NCI-H2029 treated with DMSO at 0.1 percent for 48 hours (cell line): Measurements from ENCODE around the gene MT1G.
"Not testable (repeated sequence)": the region's sequence is repeated elsewhere in the genome, so short reads cannot be mapped to it uniquely, and the experiment has no call there.

Experiments
- DNase-seq: peaks from one replicate; lab custom pipeline; 2025; lab: John Stamatoyannopoulos, UW

MT1G gene

DNA sequence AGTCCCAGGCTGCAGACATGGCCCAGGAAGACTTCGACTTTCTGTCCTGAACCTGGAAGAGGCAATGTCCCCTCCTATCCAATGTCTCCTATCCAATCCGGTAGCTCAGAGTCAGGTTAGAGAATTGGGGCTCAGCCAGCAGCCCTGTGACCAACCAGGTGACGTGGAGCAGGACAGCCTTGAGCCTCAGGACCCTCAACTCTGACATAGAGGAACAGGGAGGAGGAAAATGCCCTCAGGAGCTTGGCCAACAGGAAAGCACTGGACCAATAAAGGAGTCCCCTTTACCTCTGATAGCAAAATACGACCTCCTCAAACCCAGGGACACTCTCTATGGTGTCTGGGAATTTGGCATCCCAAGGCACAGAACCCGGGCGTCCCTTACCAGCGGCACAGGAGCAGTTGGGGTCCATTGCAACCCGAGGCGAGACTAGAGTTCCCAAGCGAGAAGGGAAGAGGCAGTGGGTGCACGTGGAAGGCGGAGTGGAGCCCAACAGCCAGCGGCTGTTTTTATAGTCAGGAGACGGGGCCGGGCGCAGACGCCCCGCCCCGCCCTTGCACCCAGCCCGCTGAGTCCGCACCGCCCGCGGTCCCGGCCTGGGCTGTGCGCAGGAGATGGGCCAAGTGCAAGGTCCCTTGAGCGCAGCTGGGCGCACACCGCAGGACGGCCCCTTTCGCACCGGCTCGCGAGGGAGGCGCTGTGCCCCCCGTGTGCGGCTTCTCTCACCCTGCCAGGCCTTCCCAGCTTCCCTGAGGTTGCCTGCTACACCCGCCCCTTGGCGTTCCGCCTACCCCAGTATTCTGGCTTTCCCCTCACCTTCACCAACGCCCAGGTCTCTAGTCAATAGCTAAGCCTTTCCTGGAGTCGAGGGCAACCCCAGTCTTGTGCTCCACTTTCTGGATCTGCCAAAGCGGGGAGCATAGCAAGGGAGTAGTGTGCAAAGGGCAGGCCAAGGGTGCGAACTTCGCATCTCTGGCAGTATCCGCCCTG, at the start of gene MT1G:
MT1G (minus strand) TSS at position 485 of the 991 bp plus-strand sequence; CDS start at position 413, 72 bp downstream.
- peak; percentile 9 for DNase-seq

DNA sequence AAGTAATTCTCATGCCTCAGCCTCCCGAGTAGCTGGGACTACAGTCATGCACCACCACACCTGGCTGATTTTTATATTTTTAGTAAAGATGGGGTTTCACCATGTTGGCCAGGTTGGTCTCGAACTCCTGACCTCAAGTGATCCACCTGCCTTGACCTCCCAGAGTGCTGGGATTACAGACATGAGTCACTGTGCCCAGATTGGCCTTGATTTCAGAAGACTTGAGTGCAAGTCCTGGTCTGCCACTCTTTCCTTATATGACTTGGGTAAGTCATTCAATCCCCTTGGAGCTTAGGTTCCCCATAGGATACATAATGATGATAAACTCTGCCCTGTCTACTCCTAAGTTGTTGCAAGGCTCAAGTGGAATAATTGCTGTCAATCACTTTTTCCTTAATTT, 49.7 kb upstream of the MT1G start:
- DNase-seq = not testable (repeated sequence)

DNA sequence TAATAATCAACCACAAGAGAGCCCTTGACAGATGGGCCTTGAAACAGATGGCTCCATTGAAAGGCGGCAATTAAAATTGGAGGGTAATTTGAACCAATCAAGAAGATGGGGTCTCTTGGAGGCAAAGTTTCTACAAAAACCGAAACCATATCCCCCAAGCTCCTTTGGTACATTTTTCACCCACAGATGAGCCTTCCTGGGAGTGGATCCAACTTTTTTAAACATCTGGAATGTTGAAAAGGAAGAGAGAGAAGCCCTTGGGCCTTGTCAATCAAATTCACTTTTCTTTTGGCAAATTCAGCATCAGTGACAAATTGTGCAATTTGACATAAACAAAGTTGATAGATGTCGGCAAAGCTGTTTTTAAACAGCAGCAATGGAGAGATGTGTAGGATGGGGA, 48.9 kb upstream of the MT1G start:
- DNase-seq = no peak

DNA sequence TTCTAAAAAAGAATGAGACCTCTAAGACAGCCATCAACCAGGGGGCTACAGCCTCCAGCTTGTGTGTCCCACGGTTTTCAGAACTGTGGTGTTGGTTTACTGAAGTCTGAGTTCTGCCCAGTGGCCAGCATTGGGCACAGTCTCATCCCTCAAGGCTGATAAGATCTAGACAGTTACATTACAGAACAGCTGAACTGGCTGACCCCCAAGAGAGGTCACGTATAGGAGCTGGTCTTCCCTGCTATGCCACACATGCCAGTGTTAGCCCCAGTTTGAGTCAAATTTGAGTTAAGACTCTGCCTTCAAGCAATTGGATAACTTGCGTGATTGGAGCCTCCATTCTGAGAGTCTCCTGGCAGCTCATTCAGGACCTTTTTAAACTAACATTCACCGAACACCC, 47.3 kb upstream of the MT1G start:
- no peak for DNase-seq

DNA sequence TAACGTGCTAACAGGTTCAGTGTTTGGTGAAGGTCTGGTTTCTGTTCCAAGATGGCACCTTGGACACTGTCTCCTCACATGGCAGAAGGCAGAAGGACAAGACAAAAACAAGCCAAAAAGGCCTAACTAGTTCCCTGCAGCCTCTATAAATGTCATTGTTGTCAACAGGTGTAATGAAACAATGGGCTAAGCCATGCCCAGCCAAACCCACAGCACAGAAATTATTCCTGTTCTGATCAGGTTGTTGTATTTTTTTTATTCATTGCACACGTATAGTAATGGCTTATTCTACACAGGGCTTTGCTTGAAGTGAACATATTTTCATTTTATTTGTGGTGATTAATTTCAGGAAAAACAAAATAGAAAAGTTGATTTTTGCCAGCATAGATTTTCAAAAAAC, 45.9 kb upstream of the MT1G start:
- DNase-seq = no peak

DNA sequence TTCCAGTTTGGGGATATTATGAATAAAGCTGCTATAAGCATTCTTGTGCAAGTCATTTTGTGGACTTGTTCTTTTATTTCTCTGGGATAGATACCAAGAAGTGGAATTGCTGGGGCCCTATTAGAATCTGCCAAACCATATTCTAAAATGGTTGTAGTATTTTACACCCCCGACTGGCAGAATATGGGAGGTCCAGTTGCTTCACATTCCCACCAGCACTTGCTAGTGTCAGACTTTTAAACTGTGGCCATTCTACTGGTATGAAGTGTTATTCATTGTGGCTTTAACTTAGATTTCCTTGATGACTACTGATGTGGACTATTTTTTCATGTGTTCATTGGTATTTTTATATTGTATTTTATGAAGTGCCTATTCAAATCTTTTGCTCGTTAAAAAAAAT, 44.0 kb upstream of the MT1G start:
- no peak for DNase-seq

DNA sequence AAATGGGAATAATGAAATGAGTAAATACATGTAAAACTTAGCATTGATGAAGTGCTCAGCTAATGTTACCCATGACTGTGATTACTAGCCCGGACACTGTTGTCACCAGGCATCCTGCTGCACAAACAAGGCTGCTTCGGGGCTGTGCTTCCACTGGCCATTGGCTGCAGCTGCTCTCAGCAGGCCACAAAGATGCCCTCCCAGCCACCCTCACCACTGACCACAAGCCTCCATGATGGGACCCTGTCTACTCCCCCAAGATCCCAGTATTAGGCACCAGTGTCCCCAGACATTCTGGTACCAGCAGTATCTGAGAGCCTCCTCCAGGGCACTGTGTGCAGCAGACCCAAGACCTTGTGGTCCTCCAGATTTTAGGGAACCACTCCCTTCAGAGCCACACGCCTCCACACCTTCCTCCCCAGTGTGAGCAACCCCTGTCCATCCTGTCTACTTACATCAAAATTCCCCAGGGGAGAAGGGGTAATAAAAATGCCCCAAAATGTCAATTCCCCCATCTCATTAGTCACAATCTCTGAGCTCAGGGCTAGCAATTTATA, 42.4 kb upstream of the MT1G start:
- DNase-seq = no peak

DNA sequence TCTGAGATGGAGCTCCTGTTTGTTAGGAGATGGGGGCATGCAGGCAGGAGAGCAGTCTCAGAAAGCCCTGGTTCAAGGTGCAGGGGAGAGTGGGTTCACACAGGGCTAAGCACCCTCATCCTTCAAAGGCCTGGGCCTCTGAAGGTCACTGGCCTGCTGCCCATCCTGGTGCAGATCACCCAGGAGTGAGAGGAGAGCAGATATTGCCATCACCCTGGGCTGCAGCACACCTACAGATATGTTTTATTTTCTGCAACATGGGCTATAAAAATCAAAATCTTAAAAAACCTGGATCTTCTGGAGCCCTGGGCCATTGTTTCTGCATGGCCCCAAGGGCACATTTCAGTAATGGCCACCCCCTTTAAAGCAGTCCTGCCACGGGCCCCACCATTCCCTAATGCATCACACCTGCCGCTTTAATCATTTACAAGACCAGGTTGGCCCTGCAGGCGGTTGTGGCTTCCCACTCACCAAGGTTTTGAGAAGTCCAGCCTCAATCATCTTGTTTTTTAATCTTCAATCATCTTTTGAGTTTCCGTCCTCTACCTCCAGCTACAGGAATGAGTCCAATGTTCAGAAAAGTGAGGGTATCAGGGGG, 41.7 kb upstream of the MT1G start:
- no peak for DNase-seq

DNA sequence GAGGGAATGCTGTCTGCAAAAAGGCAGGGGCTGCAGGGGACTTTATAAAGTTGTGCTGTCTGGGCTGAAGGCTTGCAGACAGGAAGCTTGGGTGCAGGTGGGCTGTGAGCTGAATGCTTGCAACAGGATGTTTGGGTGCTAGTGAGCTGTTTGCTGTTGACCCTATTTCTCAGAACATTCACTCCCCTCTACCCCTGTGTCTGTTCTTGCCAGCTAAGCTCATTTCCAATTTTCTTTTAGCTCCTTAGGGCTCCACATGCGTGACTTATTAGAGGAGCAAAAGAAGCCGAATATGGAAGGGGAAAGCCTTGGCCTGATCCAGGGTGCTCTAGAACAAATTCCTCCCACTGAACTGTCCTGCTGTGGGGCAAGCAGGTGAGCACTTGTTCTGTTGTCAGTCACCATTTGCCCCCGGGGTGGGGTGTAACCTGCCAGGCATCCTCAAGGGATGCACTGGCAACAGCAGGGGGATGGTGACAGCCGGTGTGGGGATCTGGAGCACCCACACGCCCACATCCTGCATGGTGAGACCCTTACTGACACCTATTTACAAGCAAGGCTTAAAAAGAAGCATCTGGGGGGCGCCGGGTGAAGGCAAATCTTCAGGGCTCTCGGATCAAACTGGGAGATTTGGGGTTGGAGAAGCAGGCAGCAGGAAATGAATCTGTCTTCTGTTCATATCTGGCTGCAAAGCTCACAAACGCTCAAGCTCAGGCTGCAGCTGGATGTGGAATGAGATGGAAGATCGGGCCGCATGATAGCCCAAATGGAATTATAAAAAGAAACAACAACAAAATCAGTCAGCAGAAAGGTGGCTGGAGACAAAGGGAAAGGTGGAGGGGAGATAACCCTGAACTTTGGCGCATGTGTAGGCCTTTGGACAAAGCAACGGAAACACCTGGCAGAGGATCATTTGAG, 40.9 kb upstream of the MT1G start:
- no peak for DNase-seq

DNA sequence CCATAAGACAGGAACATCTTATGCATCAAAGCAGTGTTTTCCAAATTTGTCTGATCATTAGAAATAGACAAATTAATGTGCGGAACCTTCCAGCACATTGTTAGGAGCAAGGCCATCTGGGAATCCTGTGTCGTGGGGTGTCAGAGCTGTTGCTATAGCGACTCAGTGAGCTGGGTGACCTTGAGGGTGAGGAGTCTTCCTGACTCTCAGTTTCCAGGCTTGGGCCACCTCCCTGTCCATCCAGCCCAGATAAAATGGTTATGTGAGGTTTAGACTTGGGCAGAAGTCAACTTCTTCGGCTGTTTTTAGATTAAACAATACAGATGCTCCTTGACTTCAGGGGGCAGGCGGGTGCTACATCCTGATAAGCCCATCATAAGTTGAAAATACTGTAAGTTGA, 35.0 kb upstream of the MT1G start:
- DNase-seq = no peak

DNA sequence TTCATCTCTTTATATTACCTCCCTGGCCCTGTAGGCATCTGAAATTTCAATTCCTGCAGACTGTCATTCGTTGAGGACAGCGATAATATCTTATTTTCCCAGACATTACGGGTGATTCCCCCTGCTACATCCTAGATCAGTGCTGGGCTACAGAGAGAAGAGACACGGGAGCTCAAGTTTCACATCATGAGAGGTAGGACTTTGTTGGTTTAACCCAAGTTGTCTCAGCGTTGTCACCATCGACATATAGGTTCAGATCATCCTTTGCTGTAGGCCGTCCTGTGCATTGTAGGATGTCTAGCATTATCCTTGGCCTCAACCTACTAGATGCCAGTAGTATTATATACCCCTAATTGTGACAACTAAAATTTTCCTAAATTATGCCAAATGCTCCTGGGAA, 33.7 kb upstream of the MT1G start:
- DNase-seq = no peak

DNA sequence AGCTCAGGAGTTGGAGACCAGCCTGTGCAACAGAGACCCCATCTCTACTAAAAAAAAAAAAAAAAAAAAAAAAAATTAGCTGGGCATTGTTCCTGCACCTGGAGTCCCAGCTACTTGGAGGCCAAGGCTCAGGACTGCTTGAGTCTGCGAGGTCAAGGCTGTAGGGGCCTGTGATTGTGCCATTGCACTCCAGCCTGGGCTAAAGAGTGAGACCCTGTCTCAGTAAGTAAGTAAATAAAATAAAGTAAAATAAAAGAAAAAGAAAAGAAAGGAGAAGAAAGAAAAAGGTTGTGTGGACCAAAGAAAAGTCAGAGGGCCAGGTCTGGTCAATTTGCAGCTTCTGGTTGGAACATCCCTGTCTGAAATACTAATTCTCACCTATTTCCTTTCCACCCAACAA, 32.8 kb upstream of the MT1G start:
- DNase-seq = no peak

DNA sequence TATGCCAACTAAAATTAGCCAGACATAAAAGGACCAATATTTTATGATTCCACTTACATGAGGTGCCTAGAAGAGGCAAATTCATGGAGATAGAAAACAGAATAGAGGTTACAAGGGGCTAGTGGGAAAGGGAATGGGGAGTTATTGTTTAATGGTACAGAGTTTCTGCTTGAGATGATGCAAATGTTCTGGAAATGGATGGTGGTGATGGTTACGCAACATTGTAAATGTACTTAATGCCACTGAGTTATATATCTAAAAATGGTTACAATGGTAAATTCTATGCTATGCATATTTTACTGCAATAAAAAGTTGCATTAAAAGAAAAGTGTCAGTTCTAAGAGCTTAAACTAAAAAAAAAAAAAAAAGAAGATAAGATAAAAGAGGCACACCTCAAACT, 32.3 kb upstream of the MT1G start:
- DNase-seq = no peak

DNA sequence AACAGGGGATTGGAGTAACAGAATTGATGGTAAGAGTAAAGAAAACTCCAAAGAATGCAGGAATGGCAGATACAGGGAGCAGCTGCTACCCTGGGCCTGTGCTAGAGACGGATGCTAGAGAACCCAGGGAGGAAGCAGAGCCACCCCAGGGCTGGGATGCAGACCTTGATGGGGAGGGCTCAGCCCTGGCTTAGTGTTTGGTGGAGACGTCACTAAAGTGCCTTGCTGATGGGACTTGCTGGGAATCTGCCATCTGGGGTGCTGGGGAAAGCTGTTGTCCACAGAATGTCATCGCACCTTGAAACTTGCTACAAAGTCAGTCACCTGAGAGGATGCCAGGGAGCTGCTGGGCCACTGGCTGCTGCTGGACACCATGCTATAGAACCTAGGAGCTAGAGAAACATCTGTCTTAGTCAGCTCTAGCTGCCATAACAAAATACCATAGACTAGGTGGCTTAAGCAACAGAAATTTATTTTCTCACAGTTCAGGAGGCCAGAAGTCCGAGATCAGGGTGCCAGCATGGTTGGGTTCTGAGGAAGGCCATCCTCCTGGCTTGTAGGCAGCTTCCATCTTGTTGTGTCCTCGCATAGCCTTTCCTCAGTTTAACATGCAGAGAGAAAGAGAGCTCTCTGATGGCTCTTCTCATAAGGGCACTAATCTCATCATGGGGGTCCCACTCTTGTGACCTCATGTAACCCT, 29.7 kb upstream of the MT1G start:
- no peak for DNase-seq

DNA sequence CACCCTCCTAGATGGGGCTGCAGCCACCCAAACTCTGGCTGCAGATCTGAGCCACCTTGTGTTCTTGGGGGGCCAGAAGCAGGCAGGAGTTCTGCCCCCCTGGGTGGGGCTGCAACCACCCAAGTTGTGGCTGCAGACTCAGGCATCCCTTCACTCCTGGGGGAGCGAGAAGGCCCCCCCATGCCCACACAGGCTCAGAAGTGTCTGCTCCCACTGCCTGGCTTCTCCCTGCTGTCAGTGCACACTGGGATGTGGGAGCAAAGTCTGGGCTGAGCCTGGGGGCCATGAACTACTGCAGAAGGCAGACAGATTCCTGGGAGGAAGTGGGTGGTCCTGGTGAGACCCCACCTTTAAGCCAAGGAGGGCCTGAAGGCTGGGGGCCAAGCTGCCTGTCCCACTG, 27.4 kb upstream of the MT1G start:
- no peak for DNase-seq

DNA sequence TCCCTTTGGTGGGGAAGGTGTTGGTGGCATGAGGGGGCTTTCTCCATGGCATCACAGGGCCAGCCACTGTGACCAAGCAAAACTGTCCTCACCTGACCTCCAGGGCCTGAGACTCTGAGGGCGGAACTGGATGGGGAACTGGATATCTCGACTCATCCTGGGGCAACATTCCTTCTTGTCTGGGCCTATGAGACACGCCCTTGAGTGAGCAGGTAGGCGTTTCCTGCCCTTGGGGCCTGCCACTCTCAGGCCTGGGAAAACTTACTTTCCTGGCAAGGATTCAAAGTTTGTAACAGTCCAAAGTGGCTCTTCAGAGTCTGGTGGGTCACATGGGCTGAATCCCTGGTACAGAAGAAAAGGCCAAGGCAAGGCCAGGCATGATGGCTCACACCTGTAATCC, 24.0 kb upstream of the MT1G start:
- no peak for DNase-seq

DNA sequence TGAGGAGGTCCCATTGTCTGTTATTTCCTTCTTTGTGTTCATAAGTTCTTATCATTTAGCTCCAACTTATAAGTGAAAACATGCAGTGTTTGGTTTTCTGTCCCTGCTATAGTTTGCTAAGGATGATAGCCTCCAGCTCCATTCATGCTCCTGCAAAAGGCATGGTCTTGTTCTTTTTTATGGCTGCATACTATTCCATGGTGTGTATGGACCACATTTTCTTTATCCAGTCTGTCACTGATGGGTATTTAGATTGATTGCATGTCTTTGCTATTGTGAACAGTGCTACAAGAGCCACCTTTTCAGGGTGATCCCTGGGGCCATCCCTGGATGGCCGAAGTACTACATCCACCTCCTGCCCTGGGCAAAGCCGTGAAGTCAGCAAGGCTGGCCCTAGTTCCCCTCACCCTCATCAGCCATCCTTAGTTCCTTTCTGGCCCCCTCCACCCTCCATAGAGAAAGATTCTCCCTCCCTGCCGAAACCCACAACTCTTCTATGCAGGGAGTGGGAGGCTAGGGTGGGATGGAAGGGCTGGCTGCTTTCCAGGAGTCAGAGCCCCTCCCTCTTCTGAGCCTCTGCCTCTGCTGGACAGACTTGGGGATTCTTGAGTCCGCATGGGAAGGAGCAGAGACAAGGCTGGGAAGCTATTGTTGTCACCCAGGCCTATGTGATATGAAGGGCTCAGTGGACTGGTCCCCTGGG, 22.7 kb upstream of the MT1G start:
- DNase-seq = no peak

DNA sequence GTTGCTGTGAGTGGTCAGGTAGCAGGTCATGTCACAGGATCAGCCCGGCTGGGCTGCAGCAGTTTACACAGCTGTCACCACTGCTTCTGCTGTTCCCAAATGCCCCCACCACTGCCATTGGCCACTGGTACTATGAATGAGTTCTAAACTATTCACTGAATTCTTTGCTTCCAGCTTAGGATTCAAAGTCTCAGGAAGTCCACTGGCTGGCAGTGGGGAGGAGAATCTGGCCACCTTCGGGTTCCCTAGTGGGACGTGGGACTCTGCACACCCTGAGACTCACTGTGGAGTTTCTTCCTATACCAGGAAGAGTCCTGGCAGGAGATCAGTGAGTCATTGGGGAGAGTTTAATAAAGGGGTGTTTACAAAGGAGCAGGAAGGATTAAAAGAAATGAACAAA, 21.3 kb upstream of the MT1G start:
- no peak for DNase-seq

DNA sequence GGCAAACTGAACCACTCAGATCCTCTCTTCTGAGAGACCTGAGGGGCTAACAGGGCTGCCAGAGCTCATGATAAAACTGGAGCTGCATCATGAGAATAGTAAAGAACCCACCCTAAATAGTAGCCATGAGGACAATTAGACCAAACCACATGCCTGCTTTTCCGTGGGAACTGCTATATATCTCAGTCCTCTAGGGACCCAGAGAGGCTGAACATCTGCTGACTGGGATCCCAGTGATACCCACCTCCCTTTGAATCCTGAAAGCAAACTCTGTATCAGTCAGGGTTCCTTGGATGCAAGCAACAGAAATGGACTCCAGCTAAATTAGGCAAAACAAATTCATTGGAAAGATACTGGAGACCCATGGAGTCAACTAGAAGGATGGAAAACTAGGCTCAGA, 20.9 kb upstream of the MT1G start:
- DNase-seq = no peak

DNA sequence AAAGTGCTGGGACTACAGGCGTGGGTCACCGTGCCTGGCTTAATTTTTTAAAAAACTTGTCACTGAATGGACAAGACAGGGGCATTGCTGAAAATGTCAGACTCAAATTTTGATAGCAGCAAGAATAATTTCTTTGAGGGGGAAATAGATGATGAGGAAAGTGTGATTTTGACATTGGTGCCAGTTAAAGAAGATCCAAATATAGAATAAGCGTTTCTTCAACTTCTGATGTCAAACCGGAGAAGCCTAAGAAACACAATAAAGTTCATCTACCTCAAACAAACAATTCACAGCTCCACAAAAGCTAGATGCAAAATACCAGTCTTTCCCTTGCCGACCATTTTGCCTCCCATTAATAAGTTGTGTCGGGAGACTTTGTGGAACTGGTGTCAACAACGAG, 18.9 kb upstream of the MT1G start:
- DNase-seq = no peak
